NCI-H2029 (cell line): Measurements from ENCODE around the gene FAM153A.
"Not testable (repeated sequence)": the region's sequence is repeated elsewhere in the genome, so short reads cannot be mapped to it uniquely, and the experiment has no call there.

Experiments used
- DNase-seq: peaks from one replicate; lab custom pipeline; 2025; lab: John Stamatoyannopoulos, UW

FAM153A gene

GRCh38 chr5:177782792-177783633 lies at the start of gene FAM153A:
Gene FAM153A, minus strand, starts transcription at chr5:177782899.
- DNase-seq, result not testable (repeated sequence)

GRCh38 chr5:177832287-177832686 lies 49.6 kb upstream of the FAM153A start:
- DNase-seq, result not testable (repeated sequence)

- not testable (repeated sequence) for DNase-seq
Measured at GRCh38 chr5:177826073-177826472, 43.4 kb upstream of the FAM153A start.

- DNase-seq, result not testable (repeated sequence)
Measured at GRCh38 chr5:177824776-177825175, 42.1 kb upstream of the FAM153A start.

- DNase-seq, result not testable (repeated sequence)
Measured at GRCh38 chr5:177822489-177822888, 39.8 kb upstream of the FAM153A start.

GRCh38 chr5:177819664-177820063 lies 37.0 kb upstream of the FAM153A start:
- DNase-seq, result not testable (repeated sequence)

- DNase-seq, result not testable (repeated sequence)
Measured at GRCh38 chr5:177812814-177813425, 30.2 kb upstream of the FAM153A start.

- DNase-seq, result not testable (repeated sequence)
Measured at GRCh38 chr5:177812160-177812743, 29.6 kb upstream of the FAM153A start.

GRCh38 chr5:177809209-177809913 lies 26.7 kb upstream of the FAM153A start:
- not testable (repeated sequence) for DNase-seq

GRCh38 chr5:177808420-177808819 lies 25.7 kb upstream of the FAM153A start:
- not testable (repeated sequence) for DNase-seq

GRCh38 chr5:177807265-177807664 lies 24.6 kb upstream of the FAM153A start:
- not testable (repeated sequence) for DNase-seq

- DNase-seq, result not testable (repeated sequence)
Measured at GRCh38 chr5:177801427-177801826, 18.7 kb upstream of the FAM153A start.

- not testable (repeated sequence) for DNase-seq
Measured at GRCh38 chr5:177798237-177798840, 15.6 kb upstream of the FAM153A start.

GRCh38 chr5:177793272-177793671 lies 10.6 kb upstream of the FAM153A start:
- DNase-seq, result not testable (repeated sequence)

- DNase-seq, result not testable (repeated sequence)
Measured at GRCh38 chr5:177791649-177792048, 8.9 kb upstream of the FAM153A start.

- not testable (repeated sequence) for DNase-seq
Measured at GRCh38 chr5:177782169-177782568, 530 bp downstream of the FAM153A start.

GRCh38 chr5:177771206-177771605 lies 11.5 kb downstream of the FAM153A start:
- DNase-seq, result not testable (repeated sequence)

GRCh38 chr5:177770646-177771045 lies 12.1 kb downstream of the FAM153A start:
- not testable (repeated sequence) for DNase-seq

GRCh38 chr5:177763737-177764508 lies 18.8 kb downstream of the FAM153A start:
- DNase-seq, result not testable (repeated sequence)

- not testable (repeated sequence) for DNase-seq
Measured at GRCh38 chr5:177760954-177761353, 21.7 kb downstream of the FAM153A start.

- not testable (repeated sequence) for DNase-seq
Measured at GRCh38 chr5:177747354-177747753, 35.3 kb downstream of the FAM153A start.
